ENCODE data around the gene CUTC. TPM values are rescaled to one million over a fixed set of nuclear protein-coding genes. Genes with fewer than 3 reads are reported as not detected.

CUTC gene, protein sequence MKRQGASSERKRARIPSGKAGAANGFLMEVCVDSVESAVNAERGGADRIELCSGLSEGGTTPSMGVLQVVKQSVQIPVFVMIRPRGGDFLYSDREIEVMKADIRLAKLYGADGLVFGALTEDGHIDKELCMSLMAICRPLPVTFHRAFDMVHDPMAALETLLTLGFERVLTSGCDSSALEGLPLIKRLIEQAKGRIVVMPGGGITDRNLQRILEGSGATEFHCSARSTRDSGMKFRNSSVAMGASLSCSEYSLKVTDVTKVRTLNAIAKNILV
- 15.8 and 19.1 TPM in 2 replicates for total RNA-seq

DNA sequence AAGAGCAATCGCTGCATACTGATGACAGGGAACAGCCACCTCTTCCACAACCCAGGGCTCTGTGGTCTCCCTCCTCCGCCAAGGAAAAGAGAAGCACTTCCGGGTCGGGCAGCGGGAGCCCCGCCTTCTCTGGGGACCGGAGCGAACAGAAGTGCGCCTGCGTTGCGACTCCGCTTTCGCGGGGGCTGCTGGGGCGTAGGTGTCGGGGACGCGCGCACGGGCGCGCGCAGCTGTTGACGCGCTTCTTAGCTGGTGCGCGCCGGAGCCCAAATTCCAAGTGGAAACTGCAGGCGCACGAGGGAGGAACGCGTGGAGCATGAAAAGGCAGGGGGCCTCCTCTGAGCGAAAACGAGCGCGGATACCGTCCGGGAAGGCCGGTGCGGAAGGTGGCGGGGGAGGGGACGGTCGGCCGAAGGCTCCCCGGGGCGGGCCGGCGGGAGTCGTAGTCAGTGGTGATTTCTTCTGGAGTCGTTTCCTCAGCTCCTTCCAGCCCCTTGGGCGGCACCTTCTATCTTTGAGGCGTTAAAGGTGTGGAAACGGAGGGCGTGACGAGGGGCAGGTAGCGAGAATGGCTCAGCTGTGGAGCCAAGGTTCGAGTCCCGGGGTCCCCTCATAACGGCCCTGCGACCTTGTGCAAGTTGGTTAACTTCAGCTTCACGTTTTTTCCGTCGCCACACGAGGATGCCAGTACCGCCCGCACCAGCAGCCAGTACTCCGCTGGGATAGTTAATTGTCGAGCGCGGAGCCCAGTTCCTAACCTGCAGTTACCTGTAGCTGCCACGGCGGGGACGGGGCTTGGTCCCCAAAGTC, at the start of gene CUTC, which contains the start of gene COX15:
Gene CUTC (plus strand): TSS at position 202 of the 810 bp plus-strand sequence. CDS start 115 bp downstream, at position 317.
Gene COX15 (minus strand): TSS at position 95 of the 810 bp plus-strand sequence. CDS start 78 bp downstream, at position 17.

DNA sequence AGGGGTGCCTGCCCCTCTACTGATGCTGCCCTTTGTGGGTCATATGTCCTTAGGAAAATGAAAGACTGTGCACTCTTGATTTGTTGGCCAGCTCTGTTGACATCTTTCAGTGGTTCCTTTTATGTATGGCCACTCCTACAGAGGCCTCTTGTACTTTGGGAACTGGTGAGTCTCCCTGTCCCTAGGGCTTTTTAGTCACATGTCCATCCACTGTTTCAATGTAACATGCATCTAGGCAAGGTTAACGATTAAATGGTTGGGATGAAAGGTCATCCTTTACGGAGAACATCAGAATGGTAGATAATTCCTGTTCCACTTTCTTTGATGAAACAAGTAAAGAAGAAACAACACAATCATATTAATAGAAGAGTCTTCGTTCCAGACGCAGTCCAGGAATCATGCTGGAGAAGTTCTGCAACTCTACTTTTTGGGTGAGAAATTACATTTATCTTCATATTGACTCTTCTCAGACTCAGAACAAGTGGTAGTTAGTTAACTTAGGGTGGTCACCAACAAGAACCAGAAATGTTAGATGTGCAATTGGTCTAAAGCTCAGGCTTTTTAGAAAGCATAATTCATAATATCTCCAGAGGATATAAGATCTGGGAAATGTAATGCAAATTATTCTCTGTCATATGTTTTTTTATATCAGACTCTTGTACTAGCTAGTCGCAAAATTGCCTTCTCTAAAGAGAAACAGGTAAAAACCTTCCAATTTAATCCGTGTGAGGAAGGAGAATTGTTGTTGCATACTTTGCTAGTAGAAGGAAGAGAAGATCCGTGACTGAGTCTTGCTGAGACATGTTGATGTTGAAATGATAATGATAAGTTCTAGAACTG, 50.6 kb downstream of the CUTC start, which contains the start of gene ABCC2:
Gene ABCC2 (plus strand): TSS at position 194 of the 840 bp plus-strand sequence. CDS start 205 bp downstream, at position 399.

Other genes starting within 250 kb of the CUTC start
- gene NKX2-3, start 199.3 kb upstream of the CUTC start, total RNA-seq = not detected in 2 replicates
- 7.8 and 11.3 TPM in 2 replicates for gene SLC25A28, start 111.8 kb upstream of the CUTC start, total RNA-seq
- gene ENTPD7, start 72.7 kb upstream of the CUTC start, total RNA-seq = 11.1 and 11.6 TPM in 2 replicates
- 30.4 and 30.6 TPM in 2 replicates for gene COX15, start 107 bp upstream of the CUTC start, total RNA-seq
- gene ABCC2, start 50.4 kb downstream of the CUTC start, total RNA-seq = 0.07 and 0.49 TPM in 2 replicates

Measured in mammary microvascular endothelial cell (primary cell).